ENCODE results near the gene RELN.

DNA sequence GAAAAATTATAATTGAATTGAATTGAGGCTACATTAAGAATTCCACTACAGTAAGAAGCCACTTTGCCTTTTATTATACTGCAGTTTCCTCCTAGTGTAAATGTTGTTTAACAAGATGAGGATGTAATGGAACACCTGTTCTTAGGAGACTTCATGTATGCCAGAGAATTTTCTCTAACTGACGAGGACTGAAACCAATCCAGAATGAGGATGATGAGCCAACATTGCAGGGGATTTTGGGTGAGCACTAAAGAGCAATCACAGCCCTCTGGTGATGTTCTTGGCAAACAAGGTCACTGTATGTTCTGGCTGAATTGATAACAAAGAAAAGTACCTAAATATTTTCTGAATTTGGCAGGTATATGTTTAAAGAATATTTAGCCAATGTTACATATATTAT is 60.9 kb downstream of the RELN start:
- TF ChIP-seq, protein P1, sequence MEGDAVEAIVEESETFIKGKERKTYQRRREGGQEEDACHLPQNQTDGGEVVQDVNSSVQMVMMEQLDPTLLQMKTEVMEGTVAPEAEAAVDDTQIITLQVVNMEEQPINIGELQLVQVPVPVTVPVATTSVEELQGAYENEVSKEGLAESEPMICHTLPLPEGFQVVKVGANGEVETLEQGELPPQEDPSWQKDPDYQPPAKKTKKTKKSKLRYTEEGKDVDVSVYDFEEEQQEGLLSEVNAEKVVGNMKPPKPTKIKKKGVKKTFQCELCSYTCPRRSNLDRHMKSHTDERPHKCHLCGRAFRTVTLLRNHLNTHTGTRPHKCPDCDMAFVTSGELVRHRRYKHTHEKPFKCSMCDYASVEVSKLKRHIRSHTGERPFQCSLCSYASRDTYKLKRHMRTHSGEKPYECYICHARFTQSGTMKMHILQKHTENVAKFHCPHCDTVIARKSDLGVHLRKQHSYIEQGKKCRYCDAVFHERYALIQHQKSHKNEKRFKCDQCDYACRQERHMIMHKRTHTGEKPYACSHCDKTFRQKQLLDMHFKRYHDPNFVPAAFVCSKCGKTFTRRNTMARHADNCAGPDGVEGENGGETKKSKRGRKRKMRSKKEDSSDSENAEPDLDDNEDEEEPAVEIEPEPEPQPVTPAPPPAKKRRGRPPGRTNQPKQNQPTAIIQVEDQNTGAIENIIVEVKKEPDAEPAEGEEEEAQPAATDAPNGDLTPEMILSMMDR (conservative IDR thresholded peaks at IDR 0.05 in 1 of 2, IDR thresholded peaks at IDR 0.05 in 1 of 2; ENCODE audit: low read depth in 1 of 2, low read length in 2 of 2), result no peak
- no peak for TF ChIP-seq EZH2 (IDR thresholded peaks at IDR 0.05; ENCODE audit: low read length, missing control alignments)

All from fibroblast of lung (primary cell).